GM12891 (cell line): Measurements from ENCODE around the gene RMRP.

Experiments used
- POLR2A ChIP-seq: IDR thresholded peaks from 2 replicates; pipeline ENCODE4 v1.6.1; 2011; ENCODE audit warnings: low read depth, low read length, control low read depth
- POLR2AphosphoS5 ChIP-seq: IDR thresholded peaks from 2 replicates; pipeline ENCODE4 v1.6.1; 2011; ENCODE audit warnings: low read depth, low read length, control low read depth
- SPI1 ChIP-seq: IDR thresholded peaks from 2 replicates; pipeline ENCODE4 v1.6.1; 2011; ENCODE audit warnings: low read depth, low read length, control low read depth
- TAF1 ChIP-seq: IDR thresholded peaks from 2 replicates; pipeline ENCODE4 v1.6.1; 2011; ENCODE audit warnings: low read depth, low read length, control low read depth

DNA sequence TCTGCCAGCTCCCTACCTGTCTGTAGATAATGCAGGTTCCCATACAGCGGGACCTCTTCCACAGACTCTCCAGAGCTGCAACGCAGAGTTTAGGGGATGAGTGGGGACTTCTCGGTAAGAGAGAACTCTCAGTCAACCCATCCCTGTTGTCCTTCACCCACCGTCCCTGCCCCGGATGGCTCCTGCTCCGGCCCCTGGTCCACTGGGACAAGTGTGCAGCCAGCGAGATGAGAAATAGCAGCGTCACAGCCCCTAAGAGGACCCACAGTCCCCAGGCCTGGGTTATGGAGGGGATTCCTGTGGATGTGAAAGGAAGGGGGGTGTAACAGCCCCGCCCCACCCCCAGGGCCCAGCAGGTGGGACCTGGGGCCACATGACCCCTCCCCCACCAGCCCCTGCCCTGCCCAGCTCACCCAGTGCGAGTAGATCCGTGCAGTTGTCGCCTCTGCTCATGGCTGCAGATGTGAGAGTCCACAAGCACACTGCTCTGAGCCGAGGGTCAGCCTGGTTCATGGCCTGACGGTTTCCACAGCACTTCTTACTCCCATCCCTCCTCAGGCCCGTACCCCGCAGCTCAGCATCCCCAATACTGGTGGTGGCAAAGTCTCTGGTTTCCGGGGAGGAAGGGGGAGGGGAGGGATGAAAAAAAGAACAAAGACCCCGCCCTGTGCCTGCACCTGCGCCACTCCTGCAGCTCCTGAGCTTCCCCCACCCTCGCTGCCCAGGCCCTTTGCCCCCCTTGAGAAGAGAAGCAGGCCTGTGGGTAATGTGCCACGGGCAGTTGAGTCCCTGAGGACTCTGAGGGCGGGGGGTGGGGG lies 7.3 kb downstream of the RMRP start, which contains the start of gene SIT1:
- no peak for TF ChIP-seq POLR2AphosphoS5
- no peak for TF ChIP-seq SPI1
- TF ChIP-seq POLR2A, result no peak; the same call in 1 of the 2 replicates
- TF ChIP-seq TAF1, result no peak
